ENCODE data around the gene CNGB1.

The CNGB1 gene

DNA sequence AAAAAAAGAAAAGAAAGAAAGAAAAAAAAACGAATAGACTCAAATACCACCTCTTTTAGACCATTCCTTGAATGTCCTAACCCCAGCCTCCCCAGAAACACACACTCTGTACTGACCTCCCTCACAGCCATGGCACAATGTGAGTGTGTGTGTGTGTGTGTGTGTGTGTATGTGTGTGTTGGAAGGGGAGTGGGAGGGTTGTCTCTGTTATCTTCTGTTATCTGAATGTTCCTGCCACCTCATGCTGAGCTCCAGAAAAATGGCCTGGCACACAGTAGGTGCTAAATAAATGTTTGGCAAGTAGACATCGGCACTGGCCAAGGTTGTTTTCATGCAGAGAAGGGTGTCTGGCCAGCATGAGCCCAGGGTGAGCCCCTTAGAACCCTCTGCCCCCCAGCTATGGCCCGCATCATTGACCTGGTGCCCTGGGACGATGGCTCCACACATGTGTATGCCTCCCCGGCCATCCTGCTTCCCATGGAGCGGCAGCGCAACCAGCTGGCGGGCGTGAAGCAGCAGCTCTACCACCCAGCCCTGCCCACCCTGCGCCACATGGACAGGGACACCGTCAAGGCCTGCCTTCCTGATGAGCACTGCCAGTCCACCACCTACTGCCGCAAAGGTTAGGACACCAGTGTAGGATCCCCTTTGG, 6.6 kb upstream of the CNGB1 start:
- no peak for DNase-seq (ENCODE audit: low read depth in 2 of 2, low spot score in 1 of 2)

DNA sequence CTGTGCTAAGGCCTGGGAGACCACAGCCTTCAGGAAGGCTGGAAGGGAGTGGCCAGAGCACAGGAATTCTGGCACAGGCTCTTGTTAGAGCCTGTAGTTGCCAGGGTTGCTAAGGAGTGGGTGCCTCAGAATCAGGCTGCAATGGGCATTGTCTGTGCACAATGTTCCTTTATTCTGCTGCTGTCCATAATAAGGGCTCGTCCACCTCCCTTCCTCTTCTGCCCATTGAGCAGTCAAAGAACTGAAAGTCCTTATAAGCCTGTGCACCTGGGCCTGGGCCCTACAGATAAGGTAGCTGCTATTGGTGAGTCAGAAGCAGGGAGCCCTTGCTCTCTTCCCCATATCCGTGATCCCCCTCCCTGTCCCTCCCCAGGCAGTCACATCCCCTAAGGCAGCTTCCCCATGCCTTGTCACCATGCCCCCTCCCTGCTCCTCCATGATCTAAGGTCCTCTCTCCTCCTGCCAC, 5.4 kb upstream of the CNGB1 start:
- no peak for DNase-seq (ENCODE audit: low read depth in 2 of 2, low spot score in 1 of 2)

DNA sequence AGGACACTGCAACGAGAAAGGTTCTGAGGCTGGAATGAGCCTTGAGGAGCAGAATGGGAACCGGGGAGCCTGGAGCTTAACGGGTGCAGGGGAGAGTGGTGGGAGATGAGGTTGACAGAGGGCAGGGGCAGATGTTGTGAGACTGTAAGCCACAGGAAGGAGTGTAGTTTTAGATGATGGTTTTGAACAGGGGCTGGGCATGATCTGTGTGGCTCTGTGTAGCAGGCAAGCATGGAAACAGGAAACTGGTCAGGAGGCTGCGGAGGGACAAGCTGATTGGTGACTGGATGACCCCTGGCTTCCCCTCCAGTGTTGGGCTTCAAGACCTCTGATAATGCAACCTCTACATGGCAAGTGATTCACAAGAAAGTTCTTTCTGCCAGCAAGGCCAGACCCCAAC, 1.4 kb upstream of the CNGB1 start:
- DNase-seq (ENCODE audit: low read depth in 2 of 2, low spot score in 1 of 2) = no peak

DNA sequence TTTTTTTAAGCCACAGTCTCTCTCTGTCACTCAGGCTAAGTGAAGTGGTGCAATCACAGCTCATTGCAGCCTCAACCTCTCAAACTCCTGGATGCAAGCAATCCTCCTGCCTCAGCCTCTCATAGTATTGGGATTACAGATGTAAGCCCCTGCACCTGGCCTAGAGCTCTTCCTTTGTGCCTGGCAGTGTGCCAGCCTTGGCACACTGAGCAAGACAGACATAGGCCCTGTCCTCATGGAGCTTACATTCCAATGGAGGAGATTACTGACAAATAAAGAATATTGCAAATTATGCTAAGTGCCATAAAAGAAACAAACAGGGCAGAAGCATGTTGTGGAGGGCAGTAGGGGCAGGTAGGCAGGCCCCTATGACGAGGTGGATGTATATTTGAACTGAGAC, 920 bp upstream of the CNGB1 start:
- DNase-seq (ENCODE audit: low read depth in 2 of 2, low spot score in 1 of 2) = no peak

DNA sequence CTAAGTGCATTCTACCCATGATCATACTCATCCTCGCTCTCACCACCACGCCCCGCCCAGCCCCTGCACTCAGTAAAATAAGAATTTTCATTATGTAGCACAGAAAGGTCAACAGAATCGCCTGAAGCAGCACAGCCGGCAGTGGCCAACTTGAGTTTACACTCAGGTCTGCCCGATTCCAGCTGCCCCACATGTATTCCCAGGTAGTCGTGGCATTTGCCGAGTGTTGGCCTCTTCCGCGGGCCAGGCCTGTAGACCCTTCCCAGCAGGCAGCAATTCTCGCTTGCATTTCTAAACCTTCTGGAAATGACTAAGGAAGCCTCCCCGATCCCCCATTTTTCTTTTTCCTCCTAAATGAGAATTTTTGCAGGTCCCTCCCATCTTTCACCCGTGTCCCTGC, 609 bp downstream of the CNGB1 start:
- DNase-seq (ENCODE audit: low read depth in 2 of 2, low spot score in 1 of 2) = no peak

DNA sequence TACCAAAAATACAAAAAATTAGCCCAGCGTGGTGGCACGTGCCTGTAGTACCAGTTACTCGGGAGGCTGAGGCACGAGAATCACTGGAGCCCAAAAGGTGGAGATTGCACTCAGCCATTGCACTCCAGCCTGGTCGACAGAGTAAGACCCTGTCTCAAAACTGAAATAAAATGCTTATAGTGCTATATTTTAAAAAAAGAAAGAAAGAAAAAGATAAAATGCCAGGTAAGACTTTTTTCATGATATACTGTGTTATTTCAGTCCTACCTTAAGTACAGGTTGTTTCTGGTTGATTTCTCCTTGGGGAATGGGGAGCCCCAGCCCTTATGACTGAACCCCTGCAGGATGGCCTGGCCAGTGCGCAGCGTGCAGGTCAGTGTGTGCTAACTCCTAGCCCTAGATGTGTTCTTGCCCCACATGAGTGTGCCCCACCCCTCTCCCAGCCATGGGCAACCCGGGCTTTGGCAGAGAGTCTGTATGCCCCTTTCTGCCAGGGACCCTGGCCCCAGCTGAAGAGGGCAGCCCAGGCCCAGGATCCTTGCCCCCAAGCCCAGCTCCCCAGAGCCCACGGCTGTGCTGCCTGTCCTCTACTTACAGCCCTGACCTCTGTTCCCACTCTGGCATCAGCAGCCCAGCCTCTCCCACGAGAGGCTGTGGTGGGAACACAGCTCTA, 1.3 kb downstream of the CNGB1 start:
- no peak for DNase-seq (ENCODE audit: low read depth in 2 of 2, low spot score in 1 of 2)

DNA sequence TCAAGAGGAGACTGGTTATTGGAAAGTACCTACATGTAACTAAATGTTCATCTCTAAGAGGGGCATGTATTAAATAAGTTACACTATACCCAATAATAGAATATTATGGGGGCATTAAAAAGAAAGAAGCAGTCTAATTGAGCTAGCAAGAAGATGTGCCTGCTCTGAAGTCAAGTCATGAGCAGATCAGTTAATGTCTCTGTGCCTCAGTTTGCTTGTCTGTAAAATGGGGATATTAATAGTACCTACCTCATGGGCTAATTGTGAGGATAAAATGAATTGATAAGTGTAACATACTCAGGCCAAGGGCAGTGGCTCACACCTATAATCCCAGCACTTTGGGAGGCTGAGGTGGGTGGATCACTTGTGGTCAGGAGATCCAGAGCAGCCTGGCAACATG, 3.0 kb downstream of the CNGB1 start:
- no peak for DNase-seq (ENCODE audit: low read depth in 2 of 2, low spot score in 1 of 2)

DNA sequence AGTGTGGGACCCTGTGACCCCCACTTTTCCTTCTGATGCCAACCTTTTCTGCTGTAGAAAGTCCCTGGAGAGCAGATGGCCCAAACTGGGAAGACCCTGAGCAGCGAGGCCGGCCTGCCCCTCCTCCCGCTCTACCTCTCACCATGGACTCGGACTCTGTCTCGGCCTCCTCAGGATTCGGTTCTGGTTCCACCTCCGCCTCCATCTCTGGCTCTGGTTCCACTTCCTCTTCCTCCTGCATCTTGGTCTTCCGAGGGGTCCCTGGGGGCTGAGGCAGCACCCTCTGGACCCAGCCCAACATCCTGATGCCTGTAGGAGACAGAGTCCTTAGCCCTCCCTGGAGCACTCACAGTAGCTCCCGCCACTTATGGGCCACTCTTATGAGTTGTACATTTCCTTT, 3.9 kb downstream of the CNGB1 start:
- no peak for DNase-seq (ENCODE audit: low read depth in 2 of 2, low spot score in 1 of 2)

DNA sequence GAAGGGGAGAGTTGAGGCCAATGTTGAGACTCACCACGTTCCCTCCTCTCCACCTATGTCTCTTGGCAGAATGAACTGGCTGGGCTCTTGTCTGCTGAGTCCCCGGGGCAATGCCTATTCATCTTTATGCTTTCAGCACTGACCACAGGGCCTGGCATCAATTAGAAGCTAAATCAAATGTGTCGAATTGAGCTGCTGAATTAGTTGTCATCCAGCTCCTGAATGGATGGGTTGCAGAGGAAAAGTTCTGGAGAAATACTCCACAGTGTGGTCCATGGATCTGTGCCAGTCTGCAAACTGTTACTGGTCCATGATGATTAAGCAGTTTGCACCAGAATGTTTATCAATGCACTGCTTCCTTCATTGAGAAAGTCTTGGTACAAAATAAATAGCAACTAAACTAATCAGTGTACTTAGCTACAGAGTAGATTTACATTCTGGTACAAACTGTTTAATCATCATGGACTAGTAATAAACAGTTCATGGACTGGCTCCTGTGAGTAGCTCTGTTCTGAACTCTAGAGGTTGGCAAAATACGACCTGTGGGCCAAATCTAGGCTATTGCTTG, 4.6 kb downstream of the CNGB1 start:
- DNase-seq (ENCODE audit: low read depth in 2 of 2, low spot score in 1 of 2) = no peak

DNA sequence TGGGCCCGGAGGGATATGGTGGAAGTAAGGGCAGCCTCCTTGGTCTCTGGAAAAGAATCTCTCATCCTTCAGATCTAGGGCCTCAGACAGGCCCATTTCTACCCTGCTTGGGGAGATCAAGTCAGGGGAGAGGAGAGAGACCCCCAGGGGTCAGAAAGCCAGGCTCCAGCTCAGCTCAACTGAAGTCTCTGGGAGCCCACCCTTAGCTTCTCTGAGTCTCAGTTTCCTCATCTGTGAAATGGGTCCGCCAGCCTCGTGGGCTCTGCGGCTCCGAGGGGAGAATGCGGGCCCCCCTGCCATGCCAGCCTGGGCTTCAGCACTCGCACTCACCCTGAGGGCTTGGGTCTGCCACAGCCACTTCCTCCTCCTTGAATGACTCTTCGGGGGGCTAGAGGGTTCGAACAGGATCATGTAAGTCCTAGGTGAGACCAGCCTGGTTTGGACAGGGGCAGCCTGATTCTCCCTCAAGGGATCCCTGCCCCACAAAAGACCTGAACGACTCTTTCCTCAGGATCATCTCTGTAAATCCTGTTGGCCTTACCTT, 6.7 kb downstream of the CNGB1 start:
- no peak for DNase-seq (ENCODE audit: low read depth in 2 of 2, low spot score in 1 of 2)

DNA sequence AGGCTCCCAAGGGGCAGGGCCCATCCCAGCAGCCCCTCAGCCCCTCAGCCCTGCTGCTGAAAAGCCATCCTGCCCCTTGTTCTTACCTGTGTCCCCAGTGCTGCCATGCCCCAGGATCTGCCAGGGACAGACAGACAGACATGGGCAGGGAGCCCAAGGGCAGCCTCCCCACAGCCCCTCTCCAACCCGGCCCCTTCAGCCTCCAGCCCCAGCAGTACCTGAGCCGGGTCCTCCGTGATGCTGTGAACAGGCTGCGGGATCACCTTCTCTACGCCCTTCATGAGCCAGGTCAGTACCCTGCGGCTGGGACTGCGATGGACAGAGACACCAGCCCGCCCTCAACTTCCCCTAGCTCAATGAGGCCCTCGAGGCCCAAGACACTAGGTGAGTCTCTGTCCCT, 8.2 kb downstream of the CNGB1 start:
- no peak for DNase-seq (ENCODE audit: low read depth in 2 of 2, low spot score in 1 of 2)

DNA sequence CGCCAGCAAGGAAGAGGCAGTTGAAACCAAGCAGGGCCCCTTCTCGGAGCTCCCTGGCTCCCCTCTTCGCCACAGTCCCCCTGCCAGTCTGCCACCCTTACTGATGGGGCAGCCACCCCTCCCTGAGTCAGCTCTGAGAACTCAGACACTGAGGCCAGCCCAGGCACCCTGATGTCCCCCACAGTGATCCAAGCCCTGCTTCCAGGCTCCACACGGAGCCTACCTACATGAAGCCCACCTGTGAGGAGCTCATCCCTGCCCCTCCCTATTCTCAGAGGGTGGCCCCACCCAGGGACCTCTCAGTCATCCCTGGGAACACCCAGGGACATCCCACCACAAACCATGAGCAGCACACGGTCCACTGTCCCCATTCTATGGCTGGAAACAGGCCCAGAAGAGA, 8.9 kb downstream of the CNGB1 start:
- DNase-seq (ENCODE audit: low read depth in 2 of 2, low spot score in 1 of 2) = no peak

DNA sequence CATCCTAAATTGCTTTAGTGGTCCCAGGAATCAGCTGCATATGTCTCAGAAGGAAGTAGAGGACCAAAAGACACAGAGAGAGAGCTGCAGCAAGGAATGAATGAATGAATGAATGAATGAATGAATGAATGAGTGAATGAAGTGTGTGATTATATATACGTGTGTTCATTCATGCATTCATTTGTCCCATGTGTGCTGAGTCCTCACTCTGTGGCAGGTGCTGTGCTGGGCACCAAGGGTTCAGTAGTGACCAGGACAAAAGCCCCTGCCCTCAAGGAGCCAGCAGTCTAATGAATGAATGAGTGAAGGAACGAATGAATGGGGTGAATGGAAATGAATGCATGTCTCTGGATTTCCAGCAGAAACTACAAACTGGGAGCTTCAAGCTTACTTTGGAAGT, 9.4 kb downstream of the CNGB1 start:
- DNase-seq (ENCODE audit: low read depth in 2 of 2, low spot score in 1 of 2) = no peak

DNA sequence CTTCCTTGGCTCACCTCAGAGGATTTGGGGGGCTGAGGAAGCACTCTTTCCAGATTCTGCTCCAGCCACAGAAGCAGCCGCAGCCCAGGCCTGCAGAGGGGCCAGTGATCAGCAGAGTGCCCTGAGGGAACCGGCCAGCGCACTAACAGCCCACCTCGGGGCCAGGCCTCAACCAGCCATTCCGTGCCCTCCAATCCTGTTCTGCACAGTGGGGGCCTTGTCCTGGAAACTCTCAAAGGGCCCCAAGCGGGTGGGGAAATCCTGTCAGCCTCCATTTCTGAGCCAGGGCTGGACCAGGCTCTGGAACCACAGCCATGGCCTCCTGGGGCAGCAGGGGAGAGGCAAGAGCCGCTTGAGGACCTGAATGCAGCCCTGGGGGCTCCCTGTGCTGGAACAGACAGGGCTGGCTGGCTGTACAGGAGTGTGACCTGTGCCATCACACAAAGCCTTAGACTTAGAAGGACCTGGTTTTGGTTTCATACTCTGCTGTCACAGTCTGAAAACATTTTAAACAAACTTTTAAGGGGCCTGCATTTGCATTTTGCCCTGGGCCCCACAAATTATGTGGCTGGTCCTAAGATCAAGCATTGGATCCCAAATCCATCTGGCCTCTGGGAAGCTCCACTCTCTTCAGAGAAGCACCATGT, 10.0 kb downstream of the CNGB1 start:
- DNase-seq (ENCODE audit: low read depth in 2 of 2, low spot score in 1 of 2) = no peak

DNA sequence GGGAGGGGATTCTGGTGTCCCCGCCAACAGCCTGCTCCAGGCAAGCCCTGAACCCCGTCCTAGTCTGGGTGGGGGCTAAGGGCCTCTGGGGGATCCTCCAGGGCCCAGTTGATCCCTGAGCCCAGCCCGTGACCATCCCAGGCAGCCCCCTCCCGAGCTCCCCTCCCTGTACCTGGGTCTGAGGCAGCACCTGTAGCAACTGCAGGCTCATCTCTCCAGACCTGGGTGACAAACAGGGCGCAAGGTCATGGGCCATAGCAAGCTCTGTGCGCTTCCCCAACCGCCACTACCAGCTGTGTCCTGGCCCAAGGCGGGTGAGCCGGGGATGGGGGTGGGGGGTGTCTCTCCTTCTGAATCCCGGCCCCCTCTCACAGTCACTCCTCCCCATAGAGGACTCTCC, 10.6 kb downstream of the CNGB1 start:
- no peak for DNase-seq (ENCODE audit: low read depth in 2 of 2, low spot score in 1 of 2)

DNA sequence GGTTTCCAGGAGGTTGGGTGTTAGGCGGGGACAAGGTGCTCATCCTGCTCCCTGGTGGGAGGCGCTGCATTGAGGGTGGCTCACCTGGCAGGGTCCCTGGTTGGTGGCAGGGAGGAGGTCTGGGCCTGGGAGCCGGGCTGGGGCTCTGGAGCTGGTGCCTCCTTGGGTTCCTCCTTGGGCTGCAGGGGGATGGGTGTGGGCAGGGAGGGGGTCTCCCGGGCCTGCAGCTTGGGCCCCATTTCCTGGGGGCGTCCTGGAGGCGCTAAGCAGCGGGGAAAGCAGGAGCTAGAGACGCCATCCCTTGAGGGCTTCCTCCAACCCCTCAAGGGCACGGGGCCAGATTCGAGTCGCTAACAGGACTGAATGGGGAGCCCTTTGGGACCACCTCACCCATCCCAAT, 11.1 kb downstream of the CNGB1 start:
- no peak for DNase-seq (ENCODE audit: low read depth in 2 of 2, low spot score in 1 of 2)

DNA sequence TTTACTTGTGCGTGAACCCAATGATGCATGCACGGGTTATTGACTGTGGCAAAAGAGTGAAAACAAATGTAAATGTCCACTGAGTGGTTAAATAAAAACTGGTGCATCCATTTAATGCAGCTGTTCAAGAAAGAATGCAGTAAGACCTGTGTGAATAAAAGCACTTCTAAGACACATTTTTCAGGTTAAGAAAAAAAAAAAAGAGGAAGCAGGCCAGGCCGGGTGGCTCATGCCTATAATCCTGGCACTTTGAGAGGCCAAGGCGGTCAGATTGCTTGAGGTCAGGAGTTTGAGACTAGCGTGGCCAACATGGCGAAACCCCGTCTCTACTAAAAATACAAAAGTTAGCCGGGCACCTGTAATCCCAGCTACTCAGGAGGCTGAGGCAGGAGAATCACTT, 11.8 kb downstream of the CNGB1 start:
- no peak for DNase-seq (ENCODE audit: low read depth in 2 of 2, low spot score in 1 of 2)

DNA sequence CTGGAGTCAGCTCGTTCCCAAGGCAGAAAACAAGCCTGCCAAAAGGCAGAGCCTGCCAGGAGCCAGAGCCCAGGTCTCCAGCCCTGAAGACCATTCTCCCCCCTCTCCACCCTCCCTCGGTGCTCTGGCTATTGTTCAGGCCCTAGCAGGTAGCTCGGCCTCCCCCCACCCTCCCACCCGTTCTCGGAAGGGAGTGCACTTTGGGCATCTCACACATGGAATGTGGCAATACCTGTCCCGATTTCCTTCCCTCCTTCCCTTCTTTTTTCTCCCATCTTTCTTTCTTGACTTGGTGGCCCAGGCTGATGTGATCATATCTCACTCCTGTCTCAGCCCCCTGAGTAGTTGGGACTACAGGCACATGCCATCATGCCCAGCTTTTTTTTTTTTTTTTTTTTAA, 12.4 kb downstream of the CNGB1 start:
- DNase-seq (ENCODE audit: low read depth in 2 of 2, low spot score in 1 of 2) = no peak

DNA sequence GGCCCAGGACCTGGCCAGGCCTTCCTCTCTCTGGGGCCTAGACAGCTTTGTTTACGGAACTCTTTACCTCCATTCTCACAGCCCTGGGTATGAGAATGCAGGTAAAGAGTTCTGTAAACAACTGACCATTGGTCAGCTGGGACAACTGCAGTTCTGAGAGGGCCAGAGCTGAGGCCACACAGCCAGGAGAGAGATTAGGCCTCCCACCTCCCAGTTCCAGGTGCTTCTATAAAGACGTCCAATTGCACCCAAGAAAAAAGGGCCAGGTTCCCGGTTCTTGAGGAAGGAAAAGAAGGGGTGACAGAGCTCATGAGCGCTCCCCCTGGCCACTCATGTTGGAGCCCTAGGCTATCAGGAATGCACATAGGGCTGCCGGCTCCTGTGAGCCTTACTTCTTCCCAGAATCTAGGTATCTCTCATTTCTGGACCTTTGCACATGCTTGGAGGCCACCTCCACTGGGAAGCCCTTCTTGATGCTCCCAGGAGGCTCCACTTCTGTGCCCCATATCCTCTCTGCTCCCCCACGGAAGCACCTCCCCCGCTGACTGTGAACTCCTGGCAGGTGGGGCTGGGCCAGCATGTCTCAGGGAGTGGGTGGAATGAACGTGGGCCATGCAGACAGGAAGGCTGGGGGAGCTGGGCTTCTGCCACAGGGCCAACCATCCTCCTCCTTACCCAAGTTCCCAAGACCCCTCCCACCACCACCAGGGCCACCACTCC, 13.1 kb downstream of the CNGB1 start:
- DNase-seq (ENCODE audit: low read depth in 2 of 2, low spot score in 1 of 2) = no peak

DNA sequence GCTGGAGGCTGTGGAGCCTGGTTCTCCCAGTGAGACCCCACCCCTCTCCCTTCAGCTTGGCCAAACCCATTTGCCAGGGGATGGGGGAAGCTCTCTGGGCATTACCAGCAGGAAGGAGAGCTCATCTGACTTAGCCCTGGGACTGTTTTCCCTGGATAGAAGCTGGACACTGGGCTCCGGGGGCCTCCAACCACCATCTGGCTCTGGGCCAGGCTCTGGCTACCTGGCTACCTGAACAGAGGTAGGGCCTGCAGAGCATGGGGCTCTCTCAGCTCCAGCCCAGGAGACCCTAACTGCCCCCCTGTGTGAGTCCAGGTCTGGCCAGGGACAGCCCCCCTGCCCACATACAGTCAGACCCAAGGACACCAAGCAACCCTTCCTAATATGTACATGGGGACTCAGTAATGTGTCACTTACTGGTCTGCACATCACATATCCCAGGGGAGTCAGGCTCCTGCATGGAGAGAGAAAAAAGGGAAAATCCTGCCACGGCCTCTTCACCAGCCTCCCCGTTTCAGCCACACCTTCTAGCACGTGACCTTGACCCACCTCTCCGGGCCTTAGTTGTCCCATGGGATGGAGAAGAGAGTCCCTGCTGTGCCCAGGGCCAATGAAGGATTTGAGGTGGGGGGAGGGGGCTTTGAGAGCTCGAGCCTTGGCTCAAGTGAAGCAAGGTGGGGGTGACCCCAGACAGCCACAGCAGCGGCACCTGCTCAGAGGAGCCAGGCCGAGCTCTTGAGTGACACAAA, 13.8 kb downstream of the CNGB1 start:
- DNase-seq (ENCODE audit: low read depth in 2 of 2, low spot score in 1 of 2) = no peak

All from stimulated activated CD8-positive, alpha-beta memory T cell treated with anti-CD3 and anti-CD28 coated beads, Interleukin-4, amount 100 ng/mL, for 4 hours (primary cell).